ENCODE results near the gene HAPLN1.

The HAPLN1 gene

DNA sequence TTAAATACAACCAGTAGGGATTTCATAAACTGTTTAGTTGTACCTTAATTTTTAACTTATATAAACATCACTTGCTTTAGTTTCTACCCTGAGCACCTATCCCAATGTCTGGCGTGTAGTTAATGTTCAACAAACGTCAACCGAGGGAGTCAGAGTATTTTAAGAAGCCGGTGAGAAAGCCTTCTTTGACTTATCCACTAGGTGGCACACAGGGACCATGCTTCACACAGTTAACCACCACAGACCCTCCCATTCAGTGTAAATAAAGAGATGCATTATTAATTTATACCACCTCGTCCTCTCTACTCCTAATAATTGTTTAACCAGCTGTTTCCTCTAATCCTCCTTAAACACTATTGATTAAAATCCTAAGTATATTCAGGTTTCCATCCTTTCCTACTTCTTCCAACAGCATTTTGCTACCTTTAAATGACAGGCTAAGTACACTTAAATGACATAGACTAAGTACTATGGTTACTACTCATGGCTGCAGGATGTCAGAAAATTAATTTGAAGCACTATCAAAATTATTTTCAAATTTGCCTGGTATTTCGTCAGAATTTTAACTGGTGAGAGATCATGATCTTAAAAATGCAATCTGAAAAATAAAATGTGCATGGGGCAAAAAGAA, 2.3 kb downstream of the HAPLN1 start:
- peak in 18 of 51 donors; percentile 1 to 76 (median 11) for DNase-seq

DNA sequence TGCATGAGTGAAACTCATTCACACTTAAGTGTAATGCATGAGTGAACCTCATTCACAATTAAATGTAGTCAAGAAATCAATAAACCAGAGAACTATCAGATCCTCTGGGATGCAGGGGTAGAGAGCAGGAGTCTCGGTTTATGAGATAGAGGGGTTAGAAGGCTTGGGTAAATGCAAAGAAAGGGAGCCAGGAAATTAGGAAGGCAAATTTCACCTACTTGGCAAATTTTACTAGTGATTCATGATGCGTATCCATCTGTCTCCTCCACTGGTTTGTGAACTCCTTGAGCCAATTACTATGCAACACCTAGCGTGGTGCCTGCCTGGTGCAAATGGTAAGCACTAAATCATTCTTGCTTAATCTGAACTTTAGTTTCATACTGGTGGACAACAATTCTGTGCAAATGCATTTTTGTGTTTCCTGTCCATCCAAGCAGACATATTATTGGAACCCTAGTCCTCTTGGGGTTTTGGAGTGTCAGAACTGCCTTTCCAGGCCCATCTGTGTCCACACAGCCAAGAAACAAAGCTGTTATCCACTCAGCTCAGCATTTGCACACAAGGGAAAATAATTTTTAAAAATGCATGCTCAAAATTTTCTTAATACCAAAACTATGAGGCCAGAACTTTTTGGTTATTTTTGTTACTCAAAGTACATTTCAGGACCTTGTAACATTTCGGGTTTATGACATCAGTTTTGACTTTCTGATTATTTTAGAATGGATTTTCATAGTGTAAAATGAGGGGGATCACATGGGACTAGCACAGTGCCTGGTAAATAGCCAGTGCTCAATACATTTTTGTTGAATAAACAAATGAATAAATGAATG, 5.2 kb downstream of the HAPLN1 start:
- no peak for DNase-seq

DNA sequence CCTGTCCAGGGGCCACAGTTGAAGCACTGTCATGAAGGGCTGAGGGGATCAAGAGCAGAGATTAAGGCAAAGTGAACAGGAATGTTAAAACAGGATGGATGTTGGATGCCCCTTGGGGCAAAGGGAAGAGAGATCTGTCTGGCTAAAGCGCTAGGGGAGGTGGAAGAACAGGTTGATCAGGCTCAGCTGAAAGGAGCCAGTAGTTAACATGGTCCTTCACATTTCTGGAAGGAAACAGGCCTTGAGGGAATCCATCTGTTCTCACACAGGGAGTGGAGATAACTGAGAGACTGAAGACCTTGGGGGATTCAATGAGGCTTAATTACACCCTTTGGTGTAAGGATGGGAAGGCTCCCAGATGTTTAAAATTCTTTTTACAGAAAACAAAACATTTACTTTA, 5.8 kb downstream of the HAPLN1 start:
- no peak for DNase-seq

DNA sequence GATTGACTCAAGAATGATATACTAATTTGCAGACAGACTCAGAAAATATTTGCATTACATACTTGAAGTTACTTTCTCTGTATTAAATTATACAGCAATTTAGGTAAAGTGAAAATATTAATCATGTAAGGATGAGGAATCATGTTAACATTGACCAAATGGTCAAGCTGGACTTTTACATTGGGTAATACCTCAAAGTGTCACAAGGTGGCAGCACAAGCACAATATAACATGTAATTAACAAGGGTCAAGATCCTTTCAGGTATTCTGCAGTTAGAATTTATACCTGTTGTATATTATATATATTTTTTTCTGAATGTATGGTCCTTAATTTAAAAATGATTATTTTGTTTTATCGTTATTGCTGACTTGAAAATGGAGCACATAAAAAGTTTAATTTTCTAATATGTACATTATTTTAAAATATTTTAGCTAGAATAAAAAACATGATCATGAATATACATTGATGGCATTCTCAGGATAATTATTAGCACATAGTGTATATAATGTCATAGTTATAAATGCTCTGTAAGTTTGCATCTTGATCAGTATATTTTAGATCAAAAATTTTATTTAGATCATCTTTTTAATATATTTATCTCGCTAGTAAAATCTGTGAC, 8.6 kb downstream of the HAPLN1 start:
- peak in 11 of 51 donors; percentile 0 to 46 (median 5) for DNase-seq

DNA sequence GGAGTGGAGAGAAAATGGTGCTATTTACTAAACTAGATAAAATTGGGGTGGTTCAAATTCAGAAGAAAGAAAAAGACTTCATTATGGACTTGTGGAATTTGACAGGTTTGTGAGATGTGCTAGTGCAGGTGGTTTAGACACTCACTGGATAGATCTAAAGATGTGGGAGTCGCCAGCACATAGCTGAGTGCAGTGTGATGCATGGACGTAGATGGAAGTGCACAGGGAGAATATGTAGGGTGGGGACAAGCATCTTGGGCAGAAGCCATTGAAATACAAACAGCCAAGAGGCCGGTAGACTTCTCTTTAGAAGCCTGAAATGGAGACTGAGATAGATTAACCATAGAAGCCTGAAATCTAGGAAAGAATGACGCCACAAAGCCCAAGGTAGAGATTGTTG, 10.7 kb downstream of the HAPLN1 start:
- no peak for DNase-seq

DNA sequence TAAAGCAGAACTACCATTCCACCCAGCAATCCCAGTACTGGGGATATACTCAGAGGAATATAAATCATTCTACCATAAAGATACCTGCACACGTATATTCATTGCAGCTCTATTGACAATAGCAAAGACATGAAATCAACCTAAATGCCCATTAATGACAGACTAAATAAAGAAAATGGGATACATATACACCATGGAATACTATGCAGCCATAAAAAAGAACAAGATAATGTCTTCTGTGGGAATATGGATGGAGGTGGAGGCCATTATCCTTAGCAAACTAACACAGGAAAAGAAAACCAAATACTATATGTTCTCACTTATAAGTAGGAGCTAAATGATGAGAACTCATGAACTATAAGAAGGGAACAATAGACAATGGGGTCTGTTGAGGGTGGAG, 12.5 kb downstream of the HAPLN1 start:
- DNase-seq: no peak

DNA sequence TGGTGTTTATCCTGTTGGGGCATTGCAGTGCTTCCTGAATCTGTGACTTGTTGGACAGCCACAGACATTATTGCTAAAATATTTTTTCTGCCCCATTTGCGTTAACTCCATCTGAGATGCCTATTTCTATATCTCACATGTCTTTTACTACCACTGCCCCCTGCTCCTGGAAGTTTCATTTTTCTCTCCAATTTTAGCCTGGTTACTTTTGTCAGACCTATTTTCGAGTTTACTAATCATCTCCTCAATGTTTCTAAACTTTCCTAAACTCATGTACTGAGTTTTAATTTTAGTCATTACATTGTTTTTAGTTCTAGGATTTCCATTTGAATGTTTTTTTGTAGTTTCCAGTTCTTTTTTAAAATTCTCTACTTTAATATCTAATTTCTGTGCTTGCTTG, 17.6 kb downstream of the HAPLN1 start:
- DNase-seq: no peak

DNA sequence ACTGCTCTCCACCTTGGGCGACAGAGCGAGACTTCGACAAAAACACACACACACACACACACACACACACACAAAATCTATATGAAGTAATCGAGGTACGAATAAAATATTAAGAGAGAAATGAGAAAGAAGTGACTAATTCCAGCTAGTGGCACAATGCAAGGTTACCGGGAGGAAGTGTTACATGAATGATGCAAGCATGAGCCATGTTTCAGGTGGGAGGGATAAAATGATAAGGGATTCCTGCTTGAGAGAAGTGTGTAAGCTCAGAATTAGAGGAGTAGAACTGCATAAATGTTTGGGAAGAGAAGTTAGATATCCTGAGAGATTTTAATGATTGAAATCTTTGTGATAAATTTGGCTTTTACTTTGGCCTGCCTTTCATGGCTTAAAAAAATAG, 18.8 kb downstream of the HAPLN1 start:
- no peak for DNase-seq

DNA sequence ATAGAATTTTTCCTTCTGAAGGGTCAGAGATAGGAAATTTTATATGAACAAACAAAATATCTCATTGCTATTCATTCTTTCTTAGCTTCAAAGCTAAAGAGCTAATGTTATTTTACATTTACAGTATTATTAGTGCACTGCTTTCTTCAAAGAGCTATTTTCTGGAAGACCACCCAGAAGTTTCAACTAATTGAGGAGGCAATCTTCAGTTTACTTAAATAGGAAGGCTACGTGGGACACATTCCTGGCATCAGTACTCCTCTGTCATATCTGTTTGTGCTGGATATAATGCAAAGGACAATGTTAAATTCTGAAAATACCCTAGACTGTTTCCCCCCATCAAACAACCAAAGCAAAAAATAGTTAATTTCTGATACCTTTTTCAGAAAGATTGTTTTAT, 30.8 kb downstream of the HAPLN1 start:
- DNase-seq: no peak

DNA sequence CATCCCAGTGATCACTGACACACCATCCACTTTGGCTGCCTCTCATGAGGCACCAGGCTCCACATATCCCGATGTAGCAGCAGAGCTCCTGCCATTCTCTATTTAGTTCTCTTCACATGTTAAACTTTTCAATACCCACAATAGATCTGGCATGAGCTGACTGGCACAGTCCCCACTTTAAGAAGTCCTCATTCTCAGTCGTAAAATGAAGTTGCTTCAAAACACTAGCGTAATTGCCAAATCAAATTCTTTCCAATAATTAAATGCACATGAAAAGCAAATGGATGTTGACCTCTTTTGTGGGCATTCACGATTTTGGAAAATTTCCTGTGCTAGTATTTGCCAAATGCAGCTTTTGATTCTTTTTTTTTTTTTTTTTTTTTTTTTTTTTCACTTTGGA, 32.4 kb downstream of the HAPLN1 start:
- DNase-seq: peak in 1 of 51 donors; percentile 2

DNA sequence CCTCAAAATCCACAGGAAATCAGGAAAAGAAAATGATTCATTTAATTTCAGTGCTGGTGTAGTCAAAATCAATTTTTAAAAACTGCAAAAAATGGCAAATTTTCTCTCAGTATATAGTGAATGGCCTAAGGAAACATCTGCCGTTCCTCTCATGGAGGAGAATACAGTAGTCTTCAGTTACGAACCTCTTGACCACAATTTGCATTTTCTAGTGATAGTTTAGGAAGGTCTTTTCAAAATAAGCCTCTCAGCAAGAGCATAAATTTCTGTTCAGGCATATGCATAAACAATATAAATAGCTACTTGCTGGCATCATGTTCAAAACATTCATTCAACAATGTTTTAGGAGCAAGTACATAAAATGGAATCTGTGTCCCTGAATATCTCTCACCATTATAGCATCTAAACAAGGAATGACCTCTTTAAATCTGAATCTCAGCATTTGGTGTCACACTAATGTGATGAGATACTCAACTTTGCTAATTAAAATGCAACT, 33.5 kb downstream of the HAPLN1 start:
- DNase-seq: no peak

DNA sequence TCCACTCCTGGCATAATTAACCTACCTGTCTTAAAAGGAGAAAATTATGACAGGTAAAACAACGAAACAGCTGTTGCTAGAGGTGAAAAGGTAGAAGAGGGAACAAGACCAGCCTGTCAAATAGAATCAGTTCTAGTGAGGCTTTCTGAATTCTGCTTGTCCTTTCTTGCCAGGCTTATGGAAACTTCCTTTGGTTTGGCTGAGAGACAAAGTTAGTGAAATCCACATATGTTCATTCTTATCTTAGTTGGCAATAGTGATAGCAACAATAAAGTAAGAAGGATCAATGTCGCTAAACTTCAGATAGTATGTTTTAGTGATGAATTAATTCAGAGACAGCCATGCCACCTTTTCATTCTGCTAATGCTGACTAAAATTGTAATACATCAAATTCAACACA, 34.4 kb downstream of the HAPLN1 start:
- no peak for DNase-seq

DNA sequence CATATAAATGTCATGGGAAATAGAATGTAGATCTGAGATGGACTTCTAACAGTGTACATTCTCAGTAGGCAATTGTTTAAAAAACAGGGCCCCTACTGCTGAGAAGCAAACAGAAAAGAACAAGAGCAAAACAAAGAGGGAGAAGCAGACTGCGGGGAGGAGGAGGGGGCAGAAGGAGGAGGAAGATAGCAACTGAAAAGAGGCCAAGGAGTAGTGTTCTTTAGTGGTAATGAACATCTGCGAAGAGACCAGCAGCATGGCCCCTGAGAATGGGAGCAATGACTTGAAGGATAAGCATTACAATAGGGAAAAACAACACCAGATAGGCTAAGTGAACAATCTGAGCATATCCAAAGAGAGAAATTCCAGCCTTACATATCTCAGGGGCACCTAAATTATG, 36.8 kb downstream of the HAPLN1 start:
- no peak for DNase-seq

DNA sequence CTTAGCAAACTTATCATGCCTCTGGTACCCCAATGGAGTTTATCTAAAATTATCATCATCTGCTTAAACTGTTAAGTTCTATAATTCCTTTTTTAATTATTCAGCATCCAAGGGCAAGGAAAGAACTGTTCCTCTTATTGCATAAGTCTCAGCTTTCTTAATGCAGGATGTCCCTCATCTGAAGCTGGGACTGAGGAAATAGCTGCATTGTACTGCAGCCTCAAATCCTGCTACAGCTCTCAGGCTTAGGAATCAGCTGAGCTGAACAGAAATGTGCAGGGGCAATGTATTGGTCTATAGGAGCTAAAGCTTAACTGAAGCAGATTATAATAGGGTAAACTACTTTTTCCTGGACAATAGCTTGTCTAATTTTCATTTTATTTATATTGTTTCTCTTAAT, 48.0 kb downstream of the HAPLN1 start:
- no peak for DNase-seq

DNA sequence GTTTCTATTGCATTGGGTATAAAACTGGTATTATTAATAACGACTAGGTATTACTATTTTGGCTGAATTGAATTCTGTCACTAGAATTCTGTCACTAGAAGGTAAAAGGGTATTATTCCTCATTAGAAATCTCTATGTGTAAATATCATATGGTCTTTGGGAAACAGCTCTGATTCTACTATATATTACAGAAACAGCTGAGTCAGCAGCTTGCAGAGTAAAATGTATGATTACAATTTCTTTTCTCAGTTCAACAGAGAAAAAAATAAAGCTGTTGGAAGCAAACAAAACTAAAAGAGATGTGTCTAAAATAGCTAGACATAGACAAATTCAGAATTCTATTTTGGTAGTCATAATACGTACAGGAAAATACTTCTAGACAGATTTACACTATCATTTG, 48.5 kb downstream of the HAPLN1 start:
- DNase-seq: no peak

DNA sequence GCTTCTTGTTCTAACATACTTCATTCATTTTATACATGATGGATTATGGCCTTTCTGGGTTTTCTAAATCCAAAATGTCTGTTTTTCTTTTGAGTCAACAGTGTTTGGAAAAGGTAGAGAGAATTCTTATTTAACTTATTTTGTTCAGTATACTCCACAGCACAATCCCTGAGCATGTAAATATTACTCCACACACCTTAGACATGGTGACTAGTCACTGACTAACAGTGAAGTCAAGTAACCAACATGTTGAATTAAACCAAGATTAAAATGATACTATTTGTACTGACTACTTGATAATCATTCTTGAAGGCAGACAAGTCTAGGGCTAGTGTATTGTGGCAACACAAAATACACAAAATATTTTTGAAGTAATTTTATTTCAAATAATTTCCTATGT, 55.0 kb downstream of the HAPLN1 start:
- DNase-seq: no peak

DNA sequence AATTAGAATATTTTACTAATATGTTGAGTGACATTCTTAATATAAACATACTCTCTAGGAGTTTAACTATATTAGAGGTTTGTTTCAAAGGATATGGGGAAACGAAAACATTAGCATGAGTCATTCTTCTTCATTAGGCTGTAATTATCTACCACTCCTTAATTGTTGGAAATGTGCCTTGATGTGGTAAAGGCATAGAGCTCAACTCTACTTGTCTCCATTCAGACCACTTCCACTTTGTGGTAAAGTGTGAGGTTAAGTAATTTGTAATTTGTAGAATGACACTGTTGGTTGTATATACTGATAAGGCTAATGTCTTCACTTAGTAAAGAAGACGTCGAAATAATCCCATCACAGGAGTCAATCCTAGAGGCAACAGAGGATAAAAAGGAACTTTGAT, 58.1 kb downstream of the HAPLN1 start:
- DNase-seq: no peak

DNA sequence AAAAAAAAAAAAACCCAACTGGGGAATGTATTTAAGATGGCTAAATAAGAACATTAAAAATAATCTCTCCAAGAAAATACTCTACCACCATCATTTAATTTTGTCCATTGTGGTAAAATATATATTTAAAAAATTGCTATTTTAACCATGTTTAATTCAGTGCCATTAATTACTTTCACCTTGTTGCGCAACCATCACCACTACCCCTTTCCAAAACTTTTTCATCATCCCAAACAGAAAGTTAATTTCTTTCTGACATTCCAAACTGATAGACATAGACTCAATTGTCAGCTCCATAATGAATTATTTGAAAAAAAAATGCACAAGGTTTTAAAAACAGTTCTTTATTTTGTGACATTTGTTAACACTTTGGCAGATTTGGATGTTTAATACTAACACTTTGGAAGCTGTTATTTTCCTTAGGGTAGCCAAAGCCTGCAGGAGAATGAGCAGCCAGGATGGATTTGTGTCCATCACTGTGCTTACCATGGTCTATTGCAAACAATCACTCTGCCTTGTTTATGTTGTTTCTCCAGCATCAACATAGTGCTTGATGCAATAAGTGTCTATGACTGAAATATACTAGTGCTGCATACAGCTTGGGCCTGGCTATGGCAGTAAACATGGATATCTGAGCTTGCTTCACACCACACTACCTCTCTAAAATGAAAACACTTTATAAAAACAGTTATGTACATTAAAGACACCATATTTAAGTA, 62.7 kb downstream of the HAPLN1 start:
- no peak for DNase-seq

DNA sequence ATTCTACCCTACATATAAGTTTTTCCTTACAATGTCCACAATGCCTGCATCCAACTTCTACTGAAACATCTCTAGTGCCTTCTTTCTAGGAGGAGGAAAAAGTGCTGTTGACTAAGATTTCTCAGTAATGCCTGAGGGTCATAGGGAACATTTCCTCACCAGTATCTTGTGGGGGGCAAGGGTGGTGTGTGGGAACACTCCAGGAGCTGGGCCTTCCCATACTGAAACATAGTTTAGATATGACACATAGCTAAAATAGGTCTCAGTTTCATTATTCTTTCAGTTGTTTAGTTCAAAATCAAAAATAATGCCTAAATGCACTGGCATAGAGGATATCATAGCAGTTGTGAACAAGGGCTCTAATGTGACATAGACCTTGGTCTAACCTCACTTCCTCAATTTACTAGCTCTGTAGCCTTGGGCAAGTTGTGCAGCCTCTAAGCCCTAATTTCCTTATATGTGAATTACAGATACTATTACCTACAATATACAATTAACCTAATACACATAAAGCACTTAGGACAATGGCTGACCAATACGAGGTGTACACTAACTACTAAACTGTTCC, 66.1 kb downstream of the HAPLN1 start:
- no peak for DNase-seq

DNA sequence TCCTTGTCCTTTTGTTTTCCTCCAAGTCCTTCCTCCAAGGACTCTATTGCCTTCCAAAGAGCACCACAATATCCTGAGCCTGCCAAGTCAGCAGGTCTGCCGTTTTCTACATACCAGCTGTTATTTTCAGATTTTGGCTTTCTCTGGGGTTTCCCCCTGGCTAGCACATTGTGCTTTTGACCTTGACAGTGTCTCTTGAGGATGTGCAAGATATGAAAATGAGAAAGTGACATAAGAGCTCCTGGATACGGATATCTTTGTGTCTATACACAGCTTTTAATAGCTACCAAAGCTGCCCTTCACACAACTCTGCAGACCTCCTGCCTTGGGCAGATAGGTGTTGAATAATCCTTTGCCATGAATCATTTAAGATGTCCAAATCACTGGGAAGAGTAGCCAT, 67.0 kb downstream of the HAPLN1 start:
- no peak for DNase-seq

DNA sequence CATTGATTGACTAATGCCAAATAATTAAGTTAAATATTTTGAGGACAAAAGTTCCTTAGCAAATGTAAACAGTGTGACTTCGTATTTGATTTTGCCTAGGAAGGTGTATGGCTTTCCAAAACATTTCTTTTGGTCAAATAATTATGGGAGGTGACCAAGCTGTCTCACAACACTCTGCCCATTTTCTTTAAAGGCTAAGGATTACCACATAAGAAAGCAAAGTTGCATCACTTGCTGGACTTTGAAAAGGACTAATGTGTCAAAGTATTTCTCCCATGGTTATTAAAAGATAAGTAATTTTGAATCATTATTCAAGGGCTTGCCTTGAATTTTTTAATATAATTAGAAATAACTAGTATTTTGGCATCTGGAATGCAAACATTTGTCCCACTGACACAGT, 74.7 kb downstream of the HAPLN1 start:
- DNase-seq: no peak

DNA sequence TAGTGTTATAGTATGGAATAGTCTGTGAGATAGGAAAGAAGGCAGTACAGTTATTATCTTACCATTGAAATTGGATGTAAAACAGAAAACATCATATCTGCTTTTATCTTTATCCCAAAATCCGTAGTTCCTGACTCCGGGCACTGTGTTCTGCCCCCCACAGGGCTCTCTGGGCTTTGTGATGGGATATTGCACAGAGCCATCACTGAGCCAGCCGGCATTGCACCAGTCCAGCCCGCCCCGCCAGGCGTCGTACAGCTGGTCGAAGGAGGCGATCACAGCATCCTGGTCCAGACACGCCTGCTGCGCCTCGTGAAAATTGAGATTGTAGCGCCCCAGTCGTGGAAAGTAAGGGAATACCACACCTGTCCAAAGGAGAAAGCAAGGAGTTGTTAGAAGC, 76.4 kb downstream of the HAPLN1 start:
- no peak for DNase-seq

Measured in hypothalamus (tissue), 51 donors.